ENCODE measurements around the gene B3GALT5. TPM values are rescaled to one million over a fixed set of nuclear protein-coding genes. Genes with fewer than 3 reads are reported as not detected.

B3GALT5 gene
- total RNA-seq, 2 experiments from 2014 or later, result not detected

Other genes with a start within 250 kb of the B3GALT5 start
- under 1 TPM; 0.22 to 0.36 TPM for gene LCA5L, start 167.2 kb upstream of the B3GALT5 start, total RNA-seq
- 1 to 10 TPM; 1.7 to 3.1 TPM for gene SH3BGR, start 161.0 kb upstream of the B3GALT5 start, total RNA-seq
- gene IGSF5, start 132.2 kb downstream of the B3GALT5 start, total RNA-seq, result not detected

Data from activated CD4-positive, alpha-beta memory T cell treated with anti-CD3 and anti-CD28 coated beads for 36 hours (primary cell).